Measurements from ENCODE around the gene GNAI1. TPM values are rescaled to one million over a fixed set of nuclear protein-coding genes. Genes with fewer than 3 reads are reported as not detected.

GNAI1 gene
- 32.3 to 41.4 TPM (median 39.2 TPM) in 5 replicates for total RNA-seq (2022; extraction: Qiagen RNA extraction; ENCODE audit: low read depth)

GRCh38 chr7:80134536-80135308, at the start of gene GNAI1:
GNAI1 (plus strand) TSS chr7:80134831; CDS start chr7:80135161, 330 bp downstream.

All from A549 treated with DMSO at 1 μM for 4 hours (cell line).